GM06990 (cell line): ENCODE measurements around the gene EHD3.

Experiments
- DNase-seq: peaks from one replicate; pipeline ENCODE4 v3.0.0-alpha.2; 2011; ENCODE audit not compliant: insufficient read length; ENCODE audit errors: extremely low read depth
- H3K27me3 ChIP-seq: replicated peaks from 2 replicates; pipeline ENCODE4 v1.6.0; 2011; ENCODE audit warnings: low read length; ENCODE audit not compliant: control insufficient read depth, insufficient read depth
- H3K36me3 ChIP-seq: 2 replicates; pipeline ENCODE4 v1.5.1; 2011; ENCODE audit warnings: low read length; ENCODE audit not compliant: control insufficient read depth, insufficient read depth
- H3K4me3 ChIP-seq: replicated peaks from 2 replicates; pipeline ENCODE4 v1.5.1; 2011; ENCODE audit warnings: low read depth, mild to moderate bottlenecking, control low read depth, low read length
- CTCF ChIP-seq: IDR thresholded peaks from 2 replicates; pipeline ENCODE4 v1.5.1; 2011; ENCODE audit warnings: low read length, control low read depth, mild to moderate bottlenecking, inconsistent platforms; ENCODE audit not compliant: insufficient read depth, poor library complexity, severe bottlenecking

The EHD3 gene

GRCh38 chr2:31231571-31232302 is 2.2 kb upstream of the EHD3 start:
- no peak for DNase-seq
- no peaks in the 10 kb centered on the region for H3K36me3 ChIP-seq
- H3K27me3 ChIP-seq: no peaks in the 10 kb centered on the region; the same call in 1 of the 2 replicates
- no peak for TF ChIP-seq CTCF
- H3K4me3 ChIP-seq: no peak overlapping the region

GRCh38 chr2:31232586-31232985 is 1.4 kb upstream of the EHD3 start:
- Histone ChIP-seq H3K36me3 (no peaks in the 10 kb centered on the region), H3K27me3 (no peaks in the 10 kb centered on the region; the same call in 1 of the 2 replicates), H3K4me3 (no peak overlapping the region)
- no peak for DNase-seq
- TF ChIP-seq CTCF: no peak

- H3K36me3 ChIP-seq: no peaks in the 10 kb centered on the region
- peak overlapping the region; percentile 61 for H3K4me3 ChIP-seq
- H3K27me3 ChIP-seq: no peaks in the 10 kb centered on the region; the same call in 1 of the 2 replicates
- no peak for DNase-seq
- no peak for TF ChIP-seq CTCF
These were observed 721 bp upstream of the EHD3 start for GRCh38 chr2:31233231-31233630.

GRCh38 chr2:31234683-31235503 is 941 bp downstream of the EHD3 start:
- no peak for TF ChIP-seq CTCF
- Histone ChIP-seq H3K36me3 (no peaks in the 10 kb centered on the region), H3K27me3 (no peaks in the 10 kb centered on the region), H3K4me3 (peak overlapping the region; percentile 61)
- DNase-seq: no peak

- Histone ChIP-seq H3K4me3 (no peak overlapping the region), H3K27me3 (no peaks in the 10 kb centered on the region), H3K36me3 (no peaks in the 10 kb centered on the region)
- DNase-seq: no peak
- TF ChIP-seq CTCF: no peak
These were observed 1.6 kb downstream of the EHD3 start for GRCh38 chr2:31235504-31235902.
